Measurements from ENCODE around the gene TAB3. TPM values are rescaled to one million over a fixed set of nuclear protein-coding genes. Genes with fewer than 3 reads are reported as not detected.

Gene TAB3
- total RNA-seq, 1 experiment from 2014 or later, result 30.9 TPM

GRCh38 chrX:30793767-30794103 is 95.3 kb downstream of the TAB3 start:
- H3K27ac Mint-ChIP-seq (ENCODE audit: unreplicated experiment), result no peak overlapping the region
- no peak for DNase-seq
- intact Hi-C loops (cut with micrococcal nuclease; ENCODE audit: unreplicated experiment), result no loop called here
- no TSS peak for BruUV-seq (replicated peaks)
- CTCF ChIA-PET, result no interaction called here
- H3K36me3 Mint-ChIP-seq (ENCODE audit: insufficient read depth, unreplicated experiment), result no peaks in the 10 kb centered on the region
- H3K27me3 Mint-ChIP-seq (ENCODE audit: unreplicated experiment), result peaks cover 36% of the 10 kb centered on the region
- H3K9me3 Mint-ChIP-seq (ENCODE audit: low read depth, unreplicated experiment), result no peaks in the 10 kb centered on the region
- H3K4me1 Mint-ChIP-seq (ENCODE audit: low read depth, unreplicated experiment), result no peaks in the 10 kb centered on the region
- no peak overlapping the region for H3K4me3 Mint-ChIP-seq (ENCODE audit: low read depth, unreplicated experiment)
- no peak for TF ChIP-seq CTCF (IDR thresholded peaks at IDR 0.05; ENCODE audit: unreplicated experiment)

- no peak for TF ChIP-seq CTCF (IDR thresholded peaks at IDR 0.05; ENCODE audit: unreplicated experiment)
- peaks cover 39% of the 10 kb centered on the region for H3K27me3 Mint-ChIP-seq (ENCODE audit: unreplicated experiment)
- intact Hi-C loops (cut with micrococcal nuclease; ENCODE audit: unreplicated experiment), result no loop called here
- H3K4me1 Mint-ChIP-seq (ENCODE audit: low read depth, unreplicated experiment), result no peaks in the 10 kb centered on the region
- no TSS peak for BruUV-seq (replicated peaks)
- H3K27ac Mint-ChIP-seq (ENCODE audit: unreplicated experiment), result no peak overlapping the region
- CTCF ChIA-PET, result no interaction called here
- no peak for DNase-seq
- no peaks in the 10 kb centered on the region for H3K36me3 Mint-ChIP-seq (ENCODE audit: insufficient read depth, unreplicated experiment)
- H3K9me3 Mint-ChIP-seq (ENCODE audit: low read depth, unreplicated experiment), result no peaks in the 10 kb centered on the region
- H3K4me3 Mint-ChIP-seq (ENCODE audit: low read depth, unreplicated experiment), result no peak overlapping the region
These were observed 95.8 kb downstream of the TAB3 start for GRCh38 chrX:30793075-30793766.

GRCh38 chrX:30791296-30792278 is 97.5 kb downstream of the TAB3 start:
- H3K9me3 Mint-ChIP-seq (ENCODE audit: low read depth, unreplicated experiment), result no peaks in the 10 kb centered on the region
- TF ChIP-seq CTCF (IDR thresholded peaks at IDR 0.05; ENCODE audit: unreplicated experiment), result no peak
- no peak for DNase-seq
- H3K27me3 Mint-ChIP-seq (ENCODE audit: unreplicated experiment), result peaks cover 54% of the 10 kb centered on the region
- H3K27ac Mint-ChIP-seq (ENCODE audit: unreplicated experiment), result no peak overlapping the region
- no TSS peak for BruUV-seq (replicated peaks)
- no peaks in the 10 kb centered on the region for H3K36me3 Mint-ChIP-seq (ENCODE audit: insufficient read depth, unreplicated experiment)
- CTCF ChIA-PET, result no interaction called here
- no peak overlapping the region for H3K4me3 Mint-ChIP-seq (ENCODE audit: low read depth, unreplicated experiment)
- H3K4me1 Mint-ChIP-seq (ENCODE audit: low read depth, unreplicated experiment), result no peaks in the 10 kb centered on the region
- intact Hi-C loops (cut with micrococcal nuclease; ENCODE audit: unreplicated experiment), result no loop called here

- H3K27me3 Mint-ChIP-seq (ENCODE audit: unreplicated experiment), result peaks cover 43% of the 10 kb centered on the region
- no peak for DNase-seq
- no peaks in the 10 kb centered on the region for H3K4me1 Mint-ChIP-seq (ENCODE audit: low read depth, unreplicated experiment)
- no peaks in the 10 kb centered on the region for H3K9me3 Mint-ChIP-seq (ENCODE audit: low read depth, unreplicated experiment)
- BruUV-seq (replicated peaks), result no TSS peak
- CTCF ChIA-PET, result no interaction called here
- intact Hi-C loops (cut with micrococcal nuclease; ENCODE audit: unreplicated experiment), result no loop called here
- no peaks in the 10 kb centered on the region for H3K36me3 Mint-ChIP-seq (ENCODE audit: insufficient read depth, unreplicated experiment)
- TF ChIP-seq CTCF (IDR thresholded peaks at IDR 0.05; ENCODE audit: unreplicated experiment), result no peak
- no peak overlapping the region for H3K4me3 Mint-ChIP-seq (ENCODE audit: low read depth, unreplicated experiment)
- H3K27ac Mint-ChIP-seq (ENCODE audit: unreplicated experiment), result no peak overlapping the region
These were observed 102.0 kb downstream of the TAB3 start for GRCh38 chrX:30787012-30787411.

Measured in Calu3 (cell line).